Measurements from ENCODE around the gene CSH1.
"Not testable (repeated sequence)": the region's sequence is repeated elsewhere in the genome, so short reads cannot be mapped to it uniquely, and the experiment has no call there.

The CSH1 gene

DNA sequence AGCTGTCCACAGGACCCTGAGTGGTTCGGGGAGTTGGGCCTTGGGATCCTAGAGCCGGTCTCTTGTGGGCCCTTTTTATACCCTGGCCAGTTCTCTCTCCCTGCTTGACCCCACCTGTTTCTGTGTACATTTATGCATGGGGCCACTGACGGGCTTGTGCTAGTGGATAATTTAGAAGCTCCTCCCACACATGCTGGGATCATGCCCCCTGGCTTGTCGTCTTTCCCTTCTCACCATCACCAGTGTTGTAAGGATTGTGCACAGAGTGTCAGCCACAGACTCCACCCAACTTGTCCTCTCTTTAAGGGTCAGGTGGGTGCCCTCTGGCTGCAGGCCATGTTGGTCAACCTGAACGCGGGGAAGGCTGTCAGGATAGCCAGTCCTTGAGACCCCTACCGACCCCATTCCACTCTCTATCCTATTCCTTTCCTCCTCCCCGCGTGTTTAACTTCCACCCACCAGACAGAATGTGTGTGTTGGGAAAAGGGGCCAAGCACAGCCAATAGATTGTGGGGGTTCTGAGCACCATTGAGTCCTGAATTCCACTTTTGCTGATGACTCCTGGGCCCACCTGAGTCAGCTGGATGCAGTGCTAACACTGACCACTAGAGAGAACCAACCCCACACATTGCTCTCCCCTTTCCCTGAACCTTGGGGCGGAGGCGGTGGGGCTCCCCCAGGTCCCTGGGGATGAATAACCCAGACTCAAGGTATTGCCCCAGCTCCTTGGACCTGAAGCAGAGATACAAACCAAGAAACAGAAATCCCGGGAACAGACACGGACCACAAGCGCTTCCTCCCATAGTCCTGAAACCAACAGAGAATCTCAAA lies at the start of gene CSH1:
TSS of gene CSH1 (minus strand) at position 51 of the 831 bp plus-strand sequence. CDS start 63 bp downstream, outside the sequence.
- DNase-seq = not testable (repeated sequence)

DNA sequence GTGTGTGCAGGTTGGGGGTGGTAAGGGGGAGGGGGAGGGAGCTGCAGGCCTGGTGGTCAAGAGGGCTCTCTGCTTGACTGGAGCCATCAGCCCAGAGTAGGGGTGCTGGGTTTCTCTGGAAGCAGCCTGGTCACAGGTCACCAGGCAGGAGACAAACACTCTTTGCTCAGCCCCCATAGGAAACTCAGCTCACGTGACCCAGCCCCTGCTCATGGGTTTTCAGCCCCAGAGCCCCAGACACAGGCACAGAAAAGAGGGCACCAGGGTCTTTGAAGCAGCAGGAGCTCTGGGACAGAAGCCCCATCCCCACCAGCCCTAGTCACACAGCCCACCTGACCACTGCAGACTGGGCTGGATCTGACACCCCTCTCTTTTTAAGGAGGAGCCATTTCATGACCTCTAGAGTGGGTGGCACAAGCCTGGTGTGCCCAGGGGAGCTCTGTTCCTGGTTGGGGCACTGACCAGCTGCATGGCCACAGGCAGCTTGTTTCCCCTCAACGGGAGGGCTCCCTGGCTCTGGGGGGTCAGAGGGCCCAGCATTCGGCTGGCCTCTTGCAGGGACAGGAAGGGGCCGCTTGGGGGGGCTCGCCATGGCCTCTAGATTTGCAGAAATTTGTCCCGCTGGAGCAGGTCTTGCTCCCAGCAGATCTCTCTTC lies 49.5 kb upstream of the CSH1 start:
- no peak for DNase-seq

DNA sequence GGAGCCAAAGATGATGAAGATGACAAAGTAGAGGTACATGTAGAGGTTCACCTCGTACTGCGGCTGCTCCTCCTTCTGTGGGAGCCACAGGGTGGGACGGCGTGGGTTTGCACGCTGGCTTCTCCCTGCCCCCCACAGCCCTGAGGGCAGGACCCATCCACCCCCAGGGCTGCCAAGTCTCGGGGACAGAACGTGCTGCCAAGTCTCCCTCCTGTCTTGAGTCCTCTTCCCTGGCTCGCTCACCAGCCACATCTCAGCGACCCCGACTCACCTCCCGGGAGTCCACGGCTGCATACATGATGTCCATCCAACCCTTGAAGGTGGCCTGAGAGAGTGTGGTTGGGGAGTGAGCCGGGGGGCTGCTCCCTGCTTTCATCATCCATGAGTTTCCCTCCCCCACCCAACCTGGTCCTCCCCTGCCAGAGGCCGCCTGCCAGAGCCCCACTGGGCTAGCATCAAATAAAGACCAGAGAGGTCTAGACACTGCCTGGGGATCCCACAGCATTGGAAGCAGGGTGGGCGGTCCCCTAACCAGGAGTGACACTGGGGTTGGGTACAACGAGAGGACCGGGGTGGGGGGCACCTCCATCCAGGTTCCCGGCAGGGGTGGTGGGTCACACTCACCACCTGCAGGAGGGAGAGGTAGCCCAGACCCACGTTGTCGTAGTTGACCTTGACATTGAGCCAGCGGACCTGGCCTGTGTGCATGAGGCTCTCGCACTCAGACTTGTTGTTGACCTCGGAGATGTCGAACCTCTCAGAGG lies 48.5 kb upstream of the CSH1 start:
- no peak for DNase-seq

DNA sequence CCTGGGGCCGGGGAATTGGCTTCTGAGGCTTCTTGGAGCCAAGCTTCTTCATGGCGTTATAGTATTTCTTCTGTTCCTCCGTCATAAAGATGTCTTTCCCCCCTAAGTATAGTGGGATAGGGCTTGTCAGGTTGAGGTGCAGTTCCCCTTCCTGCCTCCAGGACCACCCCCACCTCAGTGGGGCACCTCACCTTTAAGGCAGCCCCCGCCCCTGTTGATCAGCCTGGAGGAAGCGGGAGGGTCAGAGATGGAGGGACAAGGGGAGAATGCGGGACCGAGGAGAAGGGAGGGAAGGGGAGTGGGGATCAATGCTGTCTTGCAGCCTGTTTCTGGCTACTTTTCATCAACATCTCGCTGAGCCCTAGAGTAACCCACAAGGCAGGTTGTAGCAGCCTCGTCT lies 47.4 kb upstream of the CSH1 start:
- DNase-seq = no peak

DNA sequence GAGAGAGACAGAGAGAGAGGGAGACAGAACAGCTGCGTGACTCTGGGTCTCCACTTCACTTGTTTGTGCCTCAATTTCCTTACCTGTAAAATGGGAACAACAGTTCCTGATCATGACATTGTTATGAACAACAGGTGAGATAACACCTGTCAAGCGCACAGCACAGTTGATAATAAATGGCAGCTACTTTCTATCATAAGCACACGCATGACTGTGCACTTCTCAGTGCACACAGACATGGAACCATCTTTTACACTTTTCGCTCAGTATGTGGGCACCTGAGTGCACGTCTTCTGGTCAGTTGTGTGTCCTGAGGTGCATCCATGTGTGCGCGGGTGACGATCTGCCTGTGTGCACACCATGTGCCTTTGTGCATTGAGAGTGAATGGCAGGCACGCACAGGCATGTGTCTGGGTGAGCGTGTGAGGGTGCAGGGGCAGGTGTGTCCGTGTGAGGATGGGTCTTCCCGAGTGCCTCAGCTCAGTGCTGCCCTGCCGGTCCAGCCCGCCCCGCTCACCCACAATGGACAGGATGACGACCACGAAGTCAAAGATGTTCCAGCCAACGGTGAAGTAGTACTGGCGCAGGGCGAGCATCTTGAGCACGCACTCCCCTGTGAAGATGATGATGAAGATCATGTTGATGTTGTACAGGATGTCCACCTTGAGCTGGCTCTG lies 46.1 kb upstream of the CSH1 start:
- DNase-seq = no peak

DNA sequence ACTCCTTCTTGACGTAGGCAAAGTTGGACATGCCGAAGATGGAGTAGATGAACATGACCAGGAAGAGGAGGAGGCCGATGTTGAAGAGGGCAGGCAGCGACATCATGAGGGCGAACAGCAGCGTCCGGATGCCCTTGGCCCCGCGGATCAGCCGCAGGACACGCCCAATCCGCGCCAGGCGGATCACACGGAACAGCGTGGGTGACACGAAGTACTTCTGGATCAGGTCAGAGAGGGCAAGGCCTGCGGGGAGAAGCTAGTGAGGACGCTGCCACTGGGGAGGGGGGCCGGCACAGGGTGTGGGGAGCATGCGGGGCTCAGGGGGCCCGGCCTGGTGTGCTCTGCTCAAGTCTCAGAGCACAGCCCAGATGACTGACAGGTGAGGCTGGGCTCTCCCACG lies 45.4 kb upstream of the CSH1 start:
- DNase-seq = no peak

DNA sequence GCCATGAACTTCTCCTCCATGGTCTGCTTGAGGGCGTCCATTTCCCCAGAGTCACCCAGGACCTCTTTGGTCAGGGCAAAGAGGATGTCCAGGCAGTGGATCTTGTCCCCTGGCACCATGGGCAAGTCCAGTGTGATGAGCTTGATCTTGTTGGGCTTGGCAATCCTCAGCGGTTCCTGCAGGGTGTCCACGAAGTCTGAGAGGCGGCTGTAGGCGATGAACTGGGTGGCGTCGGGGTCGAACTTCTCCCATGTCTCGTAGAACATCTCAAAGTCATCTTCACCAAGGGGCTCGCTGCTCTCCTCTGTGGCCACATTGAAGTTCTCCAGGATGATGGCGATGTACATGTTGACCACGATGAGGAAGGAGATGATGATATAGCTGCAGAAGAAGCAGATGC lies 44.8 kb upstream of the CSH1 start:
- no peak for DNase-seq

DNA sequence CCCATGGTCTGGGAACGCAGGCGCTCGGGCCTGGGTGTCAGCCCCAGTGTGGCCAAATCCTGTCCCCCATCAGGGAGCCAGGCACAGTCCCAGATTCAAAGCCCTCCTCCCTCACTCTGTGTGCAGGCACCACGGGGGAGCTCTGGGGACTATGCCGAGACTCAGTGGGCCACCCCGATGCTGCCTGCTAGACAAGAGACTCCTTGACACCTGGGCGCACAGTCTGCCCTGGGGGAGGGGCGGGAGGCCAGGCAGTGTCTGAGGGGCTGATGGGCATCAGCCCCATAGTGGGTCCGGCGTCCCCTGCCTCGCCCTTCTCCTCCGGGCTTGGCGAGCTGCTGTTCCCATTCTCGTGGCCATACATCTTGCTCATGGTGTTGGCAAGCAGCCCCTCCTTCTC lies 44.2 kb upstream of the CSH1 start:
- no peak for DNase-seq

DNA sequence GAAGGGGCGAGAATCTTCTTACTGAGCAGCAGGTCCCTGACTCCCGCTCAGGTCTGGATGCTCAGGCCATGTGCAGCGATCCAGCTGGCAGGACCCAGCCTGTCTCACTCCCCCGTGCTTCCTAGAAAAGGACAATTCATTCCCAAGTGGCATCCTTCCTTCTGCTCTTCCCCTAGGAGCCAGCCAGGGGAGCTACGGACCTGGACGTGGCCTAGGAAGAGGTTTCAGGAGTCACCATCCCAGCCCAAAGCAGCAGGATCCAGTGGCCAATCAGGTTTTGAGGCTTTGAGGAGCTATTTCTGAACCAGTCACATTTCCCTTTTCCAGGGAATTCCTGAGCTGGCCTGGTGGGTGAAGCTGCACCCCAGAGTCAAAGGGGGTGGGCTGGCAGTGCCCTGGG lies 43.5 kb upstream of the CSH1 start:
- DNase-seq = no peak

DNA sequence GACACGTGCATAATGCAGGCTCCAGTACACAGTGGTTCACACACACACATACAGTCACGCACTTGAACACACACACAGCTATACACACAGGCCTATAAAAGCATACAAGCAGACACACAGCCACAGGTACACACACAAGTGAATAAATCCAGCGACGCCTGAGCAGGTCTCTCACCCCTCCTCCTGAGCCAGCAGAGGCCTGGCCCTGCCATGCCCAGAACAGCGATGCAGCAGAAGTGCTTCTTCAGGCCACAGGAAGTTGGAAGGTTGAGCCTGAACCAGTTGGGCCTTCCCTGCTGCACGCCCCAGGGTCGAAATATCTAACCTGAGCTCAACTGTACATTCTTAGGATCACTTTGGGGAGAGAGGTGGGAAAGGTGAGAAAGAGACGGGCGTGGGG lies 43.0 kb upstream of the CSH1 start:
- DNase-seq = no peak

DNA sequence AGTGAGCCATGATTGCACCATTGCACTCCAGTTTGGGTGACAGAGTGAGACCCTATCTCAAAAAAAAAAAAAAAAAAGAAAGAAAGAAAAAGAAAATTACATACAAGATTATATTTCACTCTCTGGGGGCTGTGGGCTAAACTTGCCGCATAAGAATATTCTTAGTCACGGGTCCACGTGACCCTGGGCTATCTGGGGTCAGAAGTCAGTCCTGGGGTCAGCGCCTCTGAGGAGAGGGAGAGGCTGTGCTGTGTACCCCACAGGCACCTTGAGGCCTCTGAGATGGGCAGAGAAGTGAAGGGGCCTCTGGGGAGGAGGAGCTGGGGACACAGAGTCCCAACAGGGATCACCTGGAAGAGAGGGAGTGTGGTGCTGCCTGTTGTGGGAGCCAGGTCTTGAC lies 41.5 kb upstream of the CSH1 start:
- no peak for DNase-seq

DNA sequence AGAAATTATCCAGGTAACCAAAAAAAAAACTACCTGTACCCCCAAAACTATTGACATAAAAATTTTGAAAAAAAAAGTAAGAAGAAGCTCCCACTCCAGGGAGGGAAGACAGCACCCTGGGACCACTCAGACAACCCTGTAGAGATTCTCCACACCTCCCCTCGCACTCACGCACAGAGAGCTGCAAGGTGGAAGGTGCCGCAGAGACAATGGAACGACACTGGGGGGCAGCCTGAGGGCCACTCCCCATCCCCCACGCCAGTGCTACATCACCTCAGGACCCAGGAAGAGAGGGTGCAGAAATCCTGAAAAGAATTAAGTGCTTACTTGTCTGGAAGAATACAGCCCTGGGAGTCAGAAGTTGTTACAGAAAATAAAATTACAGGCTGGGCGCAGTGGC lies 40.9 kb upstream of the CSH1 start:
- no peak for DNase-seq

DNA sequence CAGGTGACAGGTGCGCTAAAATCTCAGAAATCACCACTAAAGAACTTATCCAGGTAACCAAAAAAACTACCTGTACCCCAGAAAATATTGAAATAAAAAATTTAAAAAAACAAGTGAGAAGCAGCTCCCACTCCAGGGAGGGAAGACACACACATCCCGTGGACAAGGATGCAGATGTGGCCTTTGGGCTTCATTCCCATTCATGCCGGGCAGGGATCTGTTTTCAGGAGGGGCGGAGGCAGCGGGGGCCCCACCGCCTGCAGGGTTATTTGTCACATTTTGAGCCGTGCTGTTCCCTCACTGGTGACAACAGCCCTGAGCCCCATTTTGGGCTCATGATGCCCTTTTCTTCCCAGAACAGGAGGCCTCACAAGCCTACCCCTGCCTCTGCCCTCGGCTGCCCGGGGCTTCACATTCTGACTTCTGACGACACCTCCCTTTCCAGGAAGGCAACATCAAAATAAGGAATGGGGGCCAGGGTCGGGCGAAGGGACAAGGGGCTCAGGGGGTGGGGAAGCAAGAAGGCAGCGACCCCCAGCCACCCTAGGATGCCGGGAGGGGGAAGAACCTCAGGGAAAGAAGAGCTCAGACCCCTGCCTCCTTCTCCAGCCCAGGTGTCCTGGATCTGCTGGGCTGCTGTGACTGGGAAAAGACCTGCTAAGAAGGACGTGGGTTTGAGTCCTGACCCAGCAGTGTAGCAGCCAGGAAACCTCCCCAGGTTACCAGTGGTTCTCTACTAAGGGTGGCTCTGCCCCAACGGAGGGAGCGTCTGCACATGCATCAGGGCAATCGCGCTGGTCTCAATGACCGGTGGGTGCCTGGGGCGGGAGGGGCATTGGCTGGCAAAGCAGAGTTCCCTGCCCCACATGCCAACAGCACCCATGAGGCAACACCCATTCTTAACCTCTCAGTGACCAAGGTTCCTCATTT lies 38.1 kb upstream of the CSH1 start:
- DNase-seq = no peak

DNA sequence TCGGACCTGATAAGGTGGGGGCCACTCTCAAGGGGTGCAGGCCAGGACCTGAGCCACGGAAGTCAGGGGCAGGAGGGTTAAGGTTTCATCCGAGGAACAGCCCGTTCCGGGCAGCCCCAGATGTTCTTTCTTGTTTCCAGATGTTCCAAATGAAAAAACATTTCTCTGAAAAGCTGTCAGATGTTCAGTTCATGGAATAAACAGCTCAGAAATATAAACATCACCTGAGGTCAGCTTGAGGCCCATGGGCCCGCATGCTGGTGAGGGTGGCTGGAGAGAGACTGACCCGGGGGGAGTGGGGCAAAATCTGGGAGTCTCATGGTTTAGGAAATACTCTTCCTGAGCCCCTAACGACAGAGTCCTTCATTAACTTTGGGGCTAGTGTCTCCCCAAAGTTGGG lies 37.2 kb upstream of the CSH1 start:
- DNase-seq = no peak

DNA sequence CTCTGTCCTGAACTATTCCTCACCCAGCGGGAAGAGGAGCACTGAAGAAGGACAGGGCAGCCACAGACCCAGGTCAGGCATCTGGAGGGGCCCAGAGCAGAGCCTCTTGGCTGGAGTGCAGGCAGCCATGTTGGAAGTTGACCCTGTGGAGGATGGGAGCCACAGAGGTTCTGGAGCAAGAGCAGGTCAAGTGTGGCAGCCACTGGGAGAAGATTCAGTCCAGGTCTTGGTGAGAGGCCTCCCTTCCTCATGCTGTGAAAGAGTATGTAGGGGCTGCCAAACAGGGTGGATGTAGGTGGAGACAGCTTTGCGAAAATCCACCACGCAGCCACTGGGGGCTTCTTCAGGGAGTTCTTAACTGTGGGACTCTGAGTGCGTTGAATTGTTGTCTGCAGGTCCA lies 36.3 kb upstream of the CSH1 start:
- no peak for DNase-seq

DNA sequence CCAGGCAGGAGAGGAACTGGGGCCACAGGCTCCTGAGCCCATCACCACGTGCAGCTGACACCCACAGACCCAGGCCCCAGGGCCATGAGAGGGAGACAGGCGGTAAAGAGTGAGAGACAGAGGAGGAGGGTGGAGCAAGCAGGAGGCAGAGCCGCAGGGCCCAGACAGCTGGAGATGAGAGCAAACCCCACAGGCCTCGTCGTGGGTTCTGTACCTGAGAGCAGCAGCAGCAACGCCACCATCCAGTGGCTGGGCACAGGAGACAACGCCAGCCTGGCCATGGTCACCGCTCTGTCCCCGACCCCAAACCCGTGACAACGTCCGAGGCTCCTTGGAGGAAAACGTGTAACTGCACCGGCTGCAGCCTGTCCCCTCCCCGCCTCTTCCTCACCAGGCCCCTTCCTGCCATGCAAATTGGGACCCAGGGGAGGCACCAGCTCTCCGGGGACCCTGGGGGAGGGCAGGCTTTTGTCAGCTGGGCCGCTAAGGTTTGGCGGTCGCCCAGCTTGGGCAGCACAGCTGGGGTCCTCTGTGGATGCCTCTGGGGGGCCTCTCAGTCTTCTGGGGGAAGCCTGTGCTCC lies 35.7 kb upstream of the CSH1 start, which contains the start of gene CD79B:
TSS of gene CD79B (minus strand) at position 351 of the 581 bp plus-strand sequence. CDS start at position 281, 70 bp downstream.
- no peak for DNase-seq

DNA sequence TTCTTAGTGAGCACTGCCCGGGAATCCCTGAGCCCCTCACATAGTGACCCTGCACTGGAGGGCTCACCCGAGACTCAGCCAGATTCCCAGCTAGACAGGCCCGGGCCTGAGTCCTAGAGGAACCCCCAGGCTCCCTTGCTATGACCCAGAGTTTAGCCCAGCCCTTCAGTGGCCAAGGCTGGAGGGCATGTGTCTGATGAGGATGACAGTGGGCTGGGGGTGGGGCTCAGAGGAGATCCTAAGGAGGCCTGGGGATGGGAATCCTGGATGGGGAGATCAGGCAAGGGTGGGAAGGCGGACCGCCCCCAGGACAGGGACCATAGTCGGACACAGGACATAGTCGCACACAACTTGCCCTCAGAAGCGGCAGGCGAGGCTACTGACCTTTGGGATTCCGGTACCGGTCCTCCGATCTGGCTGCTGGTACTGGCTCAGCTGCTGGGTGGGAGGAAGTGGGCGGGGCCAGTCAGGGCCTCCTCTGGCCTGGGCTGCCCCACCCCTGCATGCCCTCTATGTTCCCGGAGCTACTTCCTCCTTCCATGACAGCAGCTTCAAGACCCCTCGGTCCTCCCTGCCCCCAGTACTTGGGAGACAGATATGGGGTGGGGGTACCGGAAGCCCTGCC lies 34.7 kb upstream of the CSH1 start:
- DNase-seq = peak in 2 of 56 donors; percentile 12

DNA sequence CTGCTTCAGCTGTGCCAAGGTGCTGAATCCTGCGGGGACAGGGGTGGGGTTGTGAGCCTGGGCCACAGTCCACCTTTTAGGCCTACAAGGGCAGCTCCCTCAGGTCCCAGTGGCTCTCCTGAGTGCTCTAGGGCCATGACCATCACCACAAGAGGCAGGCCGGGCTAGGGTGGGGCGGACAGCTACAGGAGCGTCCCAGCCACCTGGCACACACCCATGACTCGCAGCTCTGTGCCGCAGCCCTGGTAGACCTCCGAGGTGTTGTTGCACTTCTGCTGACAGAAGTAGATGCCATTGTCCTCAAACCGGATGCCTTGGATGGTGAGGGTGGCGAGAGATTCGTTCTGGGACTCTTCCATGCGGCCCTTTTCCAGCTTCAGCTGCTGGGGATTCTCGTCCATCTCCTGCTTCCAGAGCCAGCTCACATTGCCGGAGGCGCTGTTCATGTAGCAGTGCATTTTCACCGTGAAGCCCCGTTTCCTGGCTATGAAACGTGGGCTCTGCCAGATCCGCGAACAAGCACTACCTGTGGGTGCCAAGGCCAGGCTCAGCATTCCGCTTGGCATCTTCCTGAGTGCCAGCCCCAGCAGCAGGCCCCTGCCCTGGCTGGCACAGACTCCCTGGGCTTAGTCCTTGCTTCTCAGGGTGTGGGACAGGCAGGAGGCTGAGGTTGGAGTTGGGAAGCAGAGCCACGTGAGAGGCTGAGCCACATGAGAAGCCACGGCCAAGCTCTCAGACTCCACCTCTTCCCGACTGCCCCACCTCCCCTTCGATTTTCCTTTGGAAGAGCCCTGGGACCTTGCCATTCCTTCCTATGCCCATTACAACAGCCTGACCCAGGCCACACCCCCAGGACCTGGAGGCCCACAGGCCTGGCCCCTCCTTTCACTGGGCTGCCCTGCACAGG lies 33.7 kb upstream of the CSH1 start:
- DNase-seq = no peak
